Skeletal muscle satellite cell (primary cell): Measurements from ENCODE around the gene FABP2.
"Not testable (repeated sequence)": the region's sequence is repeated elsewhere in the genome, so short reads cannot be mapped to it uniquely, and the experiment has no call there.

Experiments
- H3K27me3 ChIP-seq: 2 replicates; pipeline ENCODE4 v1.7.0; 2013; ENCODE audit warnings: low read length; ENCODE audit not compliant: control insufficient read depth, insufficient read depth
- H3K36me3 ChIP-seq: 2 replicates; pipeline ENCODE4 v1.7.0; 2013; ENCODE audit warnings: mild to moderate bottlenecking, control low read depth, low read length; ENCODE audit not compliant: insufficient read depth
- H3K4me1 ChIP-seq: 2 replicates; pipeline ENCODE4 v1.7.0; 2013; ENCODE audit warnings: low read length; ENCODE audit not compliant: control insufficient read depth, insufficient read depth
- H3K4me2 ChIP-seq: 2 replicates; pipeline ENCODE4 v1.7.0; 2013; ENCODE audit warnings: mild to moderate bottlenecking, low read length
- H3K4me3 ChIP-seq: 2 replicates; pipeline ENCODE4 v1.7.0; 2013; ENCODE audit warnings: low read length
- H3K9ac ChIP-seq: 2 replicates; pipeline ENCODE4 v1.7.0; 2013; ENCODE audit warnings: mild to moderate bottlenecking, low read depth, low read length, moderate library complexity
- H3K9me3 ChIP-seq: replicated peaks from 2 replicates; pipeline ENCODE4 v1.7.0; 2013; ENCODE audit warnings: mild to moderate bottlenecking, control low read depth, low read length

The FABP2 gene

DNA sequence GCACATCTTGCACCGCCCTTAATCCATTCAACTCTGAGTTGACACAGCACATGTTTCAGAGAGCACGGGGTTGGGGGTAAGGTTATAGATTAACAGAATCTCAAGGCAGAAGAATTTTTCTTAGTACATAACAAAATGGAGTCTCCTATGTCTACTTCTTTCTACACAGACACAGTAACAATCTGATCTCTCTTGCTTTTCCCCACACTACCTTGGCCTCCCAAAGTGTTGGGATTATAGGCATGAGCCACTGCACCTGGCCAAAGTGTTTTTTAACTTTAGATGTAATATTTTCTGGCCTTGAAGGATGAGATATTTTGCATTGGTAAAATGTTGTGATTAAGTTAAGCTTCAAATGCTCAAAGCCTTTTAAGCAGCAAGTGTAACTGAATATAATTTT lies 21.4 kb upstream of the FABP2 start:
- not testable (repeated sequence) for H3K4me2 ChIP-seq, H3K27me3 ChIP-seq, H3K9me3 ChIP-seq, H3K36me3 ChIP-seq, H3K4me3 ChIP-seq, H3K4me1 ChIP-seq, H3K9ac ChIP-seq

DNA sequence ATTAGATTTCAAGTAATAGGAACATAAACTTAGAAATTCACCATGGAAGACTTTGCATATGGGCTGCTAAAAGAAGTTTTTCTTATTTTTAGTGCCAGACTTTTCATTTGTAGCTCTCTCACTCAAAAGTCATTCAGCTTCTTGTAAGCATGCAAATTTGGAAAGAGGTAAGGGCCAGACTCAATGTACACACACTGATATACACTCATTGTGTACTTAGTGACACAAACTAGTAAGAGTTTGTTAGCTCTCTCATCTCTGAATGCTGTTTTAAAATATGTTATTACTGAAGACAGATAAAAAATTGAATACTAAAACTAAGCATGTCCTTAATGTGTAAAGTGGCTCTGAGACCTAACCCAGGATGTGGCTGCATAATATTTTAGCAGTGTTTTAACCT lies 18.0 kb upstream of the FABP2 start:
- not testable (repeated sequence) for H3K4me3 ChIP-seq, H3K4me2 ChIP-seq, H3K9ac ChIP-seq, H3K36me3 ChIP-seq, H3K27me3 ChIP-seq, H3K9me3 ChIP-seq, H3K4me1 ChIP-seq

DNA sequence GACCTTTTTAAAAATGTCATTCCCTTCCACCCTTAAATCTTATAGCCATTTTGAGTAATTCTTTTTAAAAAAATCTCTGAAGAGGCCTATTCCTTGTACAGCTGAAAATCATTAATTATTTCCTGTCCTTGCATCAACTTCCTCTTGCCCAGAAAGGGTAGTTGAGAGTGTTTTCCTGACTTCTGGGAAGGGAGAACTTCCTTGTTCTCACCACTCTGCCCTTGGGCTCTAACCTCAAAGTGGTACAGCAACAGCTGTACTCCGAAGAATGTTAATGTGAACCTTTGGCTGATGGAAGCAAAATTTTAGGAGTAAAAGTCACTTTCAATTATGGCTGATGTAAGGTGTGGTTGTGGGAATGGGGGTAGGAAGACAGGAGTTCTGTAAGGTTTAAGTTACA lies 15.1 kb upstream of the FABP2 start:
- no peaks in the 10 kb centered on the region for H3K27me3 ChIP-seq
- H3K9me3 ChIP-seq: no peaks in the 10 kb centered on the region
- no peaks in the 10 kb centered on the region for H3K36me3 ChIP-seq
- no peak overlapping the region for H3K9ac ChIP-seq
- H3K4me1 ChIP-seq: no peaks in the 10 kb centered on the region
- no peak overlapping the region for H3K4me2 ChIP-seq
- H3K4me3 ChIP-seq: no peak overlapping the region

DNA sequence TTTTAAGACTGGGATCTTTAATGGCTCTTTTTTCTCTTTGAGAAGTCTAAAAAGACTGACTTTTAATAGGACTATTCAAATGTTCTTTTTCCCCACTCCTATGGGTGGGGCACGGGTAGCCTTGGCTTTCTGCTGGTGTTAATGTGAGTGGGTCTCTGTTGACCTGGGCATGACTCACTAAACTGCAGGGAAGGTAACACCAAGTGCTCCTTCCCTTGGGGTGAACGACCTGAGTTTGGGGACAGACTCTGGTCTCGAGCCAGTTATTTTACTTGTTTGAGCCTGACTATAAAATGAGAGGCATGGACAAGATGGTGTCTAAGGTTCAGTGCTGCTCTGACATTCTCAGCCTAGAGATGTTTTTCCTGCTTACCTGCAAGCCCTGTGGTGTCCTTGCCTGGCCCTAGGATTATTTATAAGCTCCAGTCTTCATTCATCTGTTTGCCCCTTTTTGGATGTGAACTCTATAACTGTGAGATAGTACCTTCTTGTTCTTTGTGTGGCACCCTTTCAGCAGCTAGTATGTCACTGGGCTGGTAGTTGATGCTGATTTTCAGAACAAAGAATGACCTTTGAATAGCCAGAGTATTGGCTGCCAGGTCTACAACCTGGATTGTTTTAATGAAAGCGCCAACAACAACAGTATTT lies 14.5 kb upstream of the FABP2 start:
- not testable (repeated sequence) for H3K4me1 ChIP-seq

DNA sequence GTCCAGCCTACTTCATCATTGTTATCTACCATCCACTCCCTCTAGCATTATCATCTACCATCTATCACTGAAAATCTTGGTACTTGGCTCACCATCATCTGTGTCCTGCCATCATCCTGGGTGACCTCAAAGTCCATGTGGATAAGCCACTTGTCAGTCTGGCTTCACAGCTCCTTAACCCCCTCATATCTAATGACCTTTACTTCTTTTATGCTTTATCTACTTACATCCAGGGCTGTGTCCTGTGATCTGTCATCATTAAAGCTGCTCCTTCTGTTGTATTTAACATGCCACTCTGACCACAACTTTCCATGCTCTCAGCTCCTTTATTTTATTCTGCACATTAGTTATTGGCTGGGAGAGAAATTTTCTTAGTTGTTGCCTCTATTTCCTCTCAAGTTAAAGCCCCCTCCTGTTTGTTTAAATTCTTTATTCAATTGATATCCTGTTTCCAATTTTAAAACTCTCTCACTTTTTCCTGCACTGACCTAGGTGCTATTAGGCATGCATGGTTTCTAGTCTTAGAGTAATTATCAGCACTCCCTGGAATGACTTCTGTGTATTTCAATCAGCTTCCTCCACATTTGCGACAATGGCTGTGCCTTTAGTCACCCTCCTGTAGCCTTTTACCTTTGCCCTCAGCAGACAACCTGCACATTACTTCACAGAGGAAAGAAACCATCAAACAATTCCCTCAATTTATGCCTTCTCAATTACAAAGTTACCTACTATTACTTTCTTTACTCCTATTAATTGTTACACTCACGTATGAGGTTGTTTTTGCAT lies 8.1 kb upstream of the FABP2 start:
- Histone ChIP-seq H3K9me3 (no peaks in the 10 kb centered on the region), H3K9ac (no peak overlapping the region), H3K36me3 (no peaks in the 10 kb centered on the region), H3K27me3 (peaks cover 5% of the 10 kb centered on the region), H3K4me1 (no peaks in the 10 kb centered on the region), H3K4me2 (no peak overlapping the region), H3K4me3 (no peak overlapping the region)

More for the DNA sequence above, 14.5 kb upstream of the FABP2 start:
- H3K9me3 ChIP-seq, H3K4me3 ChIP-seq, H3K9ac ChIP-seq, H3K4me2 ChIP-seq, H3K27me3 ChIP-seq, H3K36me3 ChIP-seq: not testable (repeated sequence)

DNA sequence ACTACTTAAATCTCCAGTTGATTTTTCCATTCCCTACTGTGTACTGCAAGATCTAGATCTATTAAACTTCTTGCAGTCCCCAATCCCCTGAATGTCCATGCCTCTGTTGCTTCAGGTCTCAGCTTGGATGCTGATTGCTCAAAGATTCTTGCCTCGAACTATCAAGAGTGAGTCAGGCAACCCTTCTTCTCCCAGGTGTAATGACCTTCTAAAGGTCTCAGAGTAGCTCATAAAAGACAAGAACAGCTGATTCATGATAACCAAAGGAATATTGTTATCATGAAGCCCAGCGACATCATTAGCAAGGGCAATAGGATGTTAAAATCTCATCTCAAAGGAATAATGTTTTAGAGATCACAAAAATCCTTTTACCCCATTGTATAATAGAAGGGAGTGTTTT lies 6.8 kb upstream of the FABP2 start:
- Histone ChIP-seq H3K4me2 (no peak overlapping the region), H3K9me3 (no peaks in the 10 kb centered on the region), H3K36me3 (no peaks in the 10 kb centered on the region), H3K27me3 (peaks cover 5% of the 10 kb centered on the region), H3K4me3 (no peak overlapping the region), H3K4me1 (no peaks in the 10 kb centered on the region), H3K9ac (no peak overlapping the region)

DNA sequence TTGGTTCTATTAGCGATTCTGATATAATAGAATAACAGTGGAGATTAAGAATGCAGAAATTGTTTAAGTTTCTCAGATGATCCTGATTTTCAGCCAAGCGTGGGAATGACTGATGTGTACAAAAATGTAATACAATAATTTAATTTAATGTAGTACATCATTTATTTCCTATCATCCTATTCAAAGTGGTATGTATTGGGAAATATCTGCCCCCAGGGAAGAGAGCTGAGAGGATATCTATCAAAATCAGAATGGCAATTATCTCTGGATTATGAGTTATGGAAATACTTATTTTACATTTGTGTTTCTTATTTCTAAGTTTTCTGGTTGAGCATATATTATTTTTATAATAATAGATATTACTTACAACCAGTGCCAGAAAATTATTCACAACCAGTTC lies 3.9 kb downstream of the FABP2 start:
- peaks cover 5% of the 10 kb centered on the region for H3K4me1 ChIP-seq
- H3K4me3 ChIP-seq: no peak overlapping the region
- H3K9me3 ChIP-seq: no peaks in the 10 kb centered on the region
- H3K4me2 ChIP-seq: no peak overlapping the region
- no peak overlapping the region for H3K9ac ChIP-seq
- H3K36me3 ChIP-seq: no peaks in the 10 kb centered on the region
- H3K27me3 ChIP-seq: no peaks in the 10 kb centered on the region

DNA sequence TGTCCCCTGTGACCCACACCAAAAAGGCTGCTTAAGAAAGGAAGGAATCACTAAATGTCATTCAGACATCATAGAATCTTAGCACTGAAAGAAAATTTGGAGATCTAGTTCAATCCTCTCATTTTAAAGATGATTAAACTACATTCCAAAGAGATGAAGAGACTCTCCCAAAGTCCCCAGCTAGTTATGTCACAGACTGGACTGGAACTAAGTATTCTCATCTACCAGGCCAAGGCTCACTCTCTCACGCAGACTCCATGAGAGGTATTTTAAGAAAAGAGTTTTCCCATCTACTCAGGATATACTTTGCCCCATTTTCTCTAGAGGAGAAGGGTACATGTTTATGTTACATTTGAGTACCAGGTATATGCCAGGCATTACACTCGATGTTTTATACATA lies 6.9 kb downstream of the FABP2 start:
- Histone ChIP-seq H3K9me3 (no peaks in the 10 kb centered on the region), H3K9ac (no peak overlapping the region), H3K4me3 (no peak overlapping the region), H3K36me3 (no peaks in the 10 kb centered on the region), H3K4me2 (no peak overlapping the region), H3K4me1 (peaks cover 5% of the 10 kb centered on the region), H3K27me3 (no peaks in the 10 kb centered on the region)

DNA sequence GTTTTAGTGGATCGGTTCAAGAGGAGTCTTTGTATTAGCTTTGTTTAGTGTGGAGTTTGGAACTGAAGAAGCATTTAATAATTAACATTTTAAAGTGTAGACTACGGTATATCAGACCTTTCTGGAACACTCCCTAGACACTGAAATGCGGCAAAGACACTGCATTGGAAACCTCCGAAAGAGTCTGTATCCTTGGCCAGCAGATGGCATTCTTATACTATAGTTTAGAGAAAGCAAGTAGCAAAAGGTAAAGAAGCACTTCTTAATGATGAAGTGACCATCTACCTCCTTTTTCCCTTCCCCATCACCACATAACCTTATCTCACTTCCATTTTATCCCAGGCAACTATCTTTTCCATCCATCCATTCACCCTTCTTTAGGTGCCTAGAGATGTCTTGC lies 7.6 kb downstream of the FABP2 start:
- Histone ChIP-seq H3K4me2 (no peak overlapping the region), H3K4me1 (peaks cover 5% of the 10 kb centered on the region), H3K4me3 (no peak overlapping the region), H3K9ac (no peak overlapping the region), H3K9me3 (no peaks in the 10 kb centered on the region), H3K27me3 (no peaks in the 10 kb centered on the region), H3K36me3 (no peaks in the 10 kb centered on the region)

DNA sequence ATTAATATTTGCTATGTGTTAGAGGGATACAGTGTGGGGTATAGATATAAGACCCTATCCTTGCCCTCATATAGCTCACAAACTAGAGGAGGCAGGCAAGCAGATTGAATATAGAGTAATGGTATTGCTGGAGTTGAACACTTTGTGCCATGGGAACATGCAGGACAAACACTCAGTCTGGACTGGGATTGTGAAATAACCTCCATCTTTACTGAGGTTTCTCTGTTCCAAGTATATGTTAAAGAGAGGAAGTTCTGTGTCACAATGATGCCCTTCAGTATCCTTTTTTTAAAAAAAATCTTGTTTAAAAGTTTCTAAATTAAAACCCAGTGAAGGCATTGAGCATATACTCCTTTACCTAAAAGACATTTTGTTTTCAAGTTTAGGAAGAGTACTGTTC lies 8.7 kb downstream of the FABP2 start:
- Histone ChIP-seq H3K27me3 (no peaks in the 10 kb centered on the region), H3K4me1 (peaks cover 5% of the 10 kb centered on the region), H3K4me2 (no peak overlapping the region), H3K9me3 (no peaks in the 10 kb centered on the region), H3K36me3 (no peaks in the 10 kb centered on the region), H3K4me3 (no peak overlapping the region), H3K9ac (no peak overlapping the region)

DNA sequence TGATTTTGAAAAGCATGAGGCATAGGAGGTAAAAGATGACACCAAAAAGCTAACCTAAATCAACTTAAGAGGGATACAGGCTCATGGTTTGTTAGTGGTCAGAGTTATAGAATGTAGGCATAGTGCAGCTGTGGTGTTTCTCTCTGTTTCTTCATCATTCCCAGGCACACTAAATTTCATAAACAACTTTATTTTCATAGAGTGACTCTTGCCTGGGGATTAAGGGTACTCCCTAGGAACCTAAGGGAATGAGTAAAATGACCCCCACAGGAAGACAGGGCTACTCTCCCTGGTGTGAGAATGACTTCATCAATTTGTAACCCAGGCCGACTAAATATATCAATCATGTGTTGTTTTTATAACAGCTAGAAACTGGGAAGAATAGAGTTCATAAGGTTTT lies 11.1 kb downstream of the FABP2 start:
- no peaks in the 10 kb centered on the region for H3K9me3 ChIP-seq
- H3K27me3 ChIP-seq: no peaks in the 10 kb centered on the region
- H3K4me1 ChIP-seq: peaks cover 5% of the 10 kb centered on the region
- H3K36me3 ChIP-seq: no peaks in the 10 kb centered on the region
- H3K9ac ChIP-seq: no peak overlapping the region
- no peak overlapping the region for H3K4me2 ChIP-seq
- no peak overlapping the region for H3K4me3 ChIP-seq

DNA sequence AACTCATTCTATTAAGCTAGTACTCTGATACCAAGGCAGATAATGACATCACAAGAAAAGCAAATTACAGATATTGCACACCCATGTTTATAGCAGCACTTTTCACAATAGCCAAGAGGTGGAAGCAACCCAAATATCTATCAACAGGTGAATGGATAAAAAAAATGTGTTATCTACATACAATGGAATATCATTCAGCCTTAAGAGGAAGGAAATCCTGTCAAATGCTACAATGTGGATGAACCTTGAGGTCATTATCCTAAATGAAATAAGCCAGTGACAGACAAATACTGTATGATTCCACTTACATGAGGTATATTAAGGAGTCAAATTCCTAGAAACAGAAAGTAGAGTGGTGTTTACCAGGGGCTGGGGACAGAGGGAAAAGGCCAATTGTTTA lies 14.3 kb downstream of the FABP2 start:
- H3K4me3 ChIP-seq: no peak overlapping the region
- no peaks in the 10 kb centered on the region for H3K4me1 ChIP-seq
- no peaks in the 10 kb centered on the region for H3K36me3 ChIP-seq
- no peaks in the 10 kb centered on the region for H3K9me3 ChIP-seq
- no peak overlapping the region for H3K9ac ChIP-seq
- H3K27me3 ChIP-seq: no peaks in the 10 kb centered on the region
- H3K4me2 ChIP-seq: no peak overlapping the region
